Esophagus muscularis mucosa (tissue), 4 donors: Measurements from ENCODE around the gene OR52H1. TPM values are rescaled to one million over a fixed set of nuclear protein-coding genes. Genes with fewer than 3 reads are reported as not detected.

ENCODE experiments used
- DNase-seq: peaks from one replicate; pipeline ENCODE4 v3.0.0-alpha.2; 2017; ENCODE audit errors: extremely low spot score
- H3K27ac ChIP-seq, 4 donors: fragments of 200-600 bp; sonication (generic); replicated peaks in 1 of 4; 1 replicate in 3 of 4; 2 replicates in 1 of 4; pipeline ENCODE4 v1.5.1; 2016 to 2019; ENCODE audit warnings: mild to moderate bottlenecking in 1 of 4
- H3K27me3 ChIP-seq, 4 donors: fragments of 200-600 bp; sonication (generic); one replicate each; pipeline versions ENCODE4 v1.5.1 to v1.6.0; 2016 to 2019
- H3K36me3 ChIP-seq, 4 donors: fragments of 200-600 bp; sonication (generic); one replicate each; pipeline ENCODE4 v1.5.1; 2016 to 2019
- H3K4me1 ChIP-seq, 4 donors: fragments of 200-600 bp; sonication (generic); one replicate each; pipeline ENCODE4 v1.5.1; 2016 to 2019
- H3K4me3 ChIP-seq, 4 donors: fragments of 200-600 bp; sonication (generic); 1 replicate in 2 of 4; 2 replicates in 2 of 4; pipeline ENCODE4 v1.5.1; 2016 to 2019; ENCODE audit warnings: mild to moderate bottlenecking in 4 of 4, moderate library complexity in 1 of 4
- H3K9me3 ChIP-seq, 4 donors: fragments of 200-600 bp; sonication (generic); 1 replicate in 3 of 4; 2 replicates in 1 of 4; pipeline ENCODE4 v1.5.1; 2016 to 2019
- EP300 ChIP-seq: sonication (generic); formaldehyde crosslinking; IDR thresholded peaks from one replicate; pipeline ENCODE4 v1.6.1; 2017; ENCODE audit warnings: antibody characterized with exemption
- POLR2A ChIP-seq: fragments of 450-650 bp; IDR thresholded peaks from one replicate; pipeline ENCODE4 v1.6.1; 2017; ENCODE audit warnings: antibody characterized with exemption, moderate library complexity, mild to moderate bottlenecking, low read depth
- POLR2AphosphoS5 ChIP-seq, 2 donors: sonication (generic); formaldehyde crosslinking; IDR thresholded peaks; one replicate each; pipeline ENCODE4 v1.6.1; 2017; ENCODE audit warnings: antibody characterized with exemption in 2 of 2
- WGBS: methylation state at CpG from one replicate; pipeline ENCODE4 v1.1.5; 2018; 5-methylcytosine and 5-hydroxymethylcytosine counted together
- intact Hi-C: fragments of 100-400 bp; cut with DNase I; formaldehyde crosslinking; loops from one replicate; pipeline ENCODE4 v1.15.1; 2023
- total RNA-seq, 4 donors: library from RNA; depleted of rRNA; stranded (reverse); fragments of >200 nt; gene quantifications; one replicate each; pipeline versions ENCODE4 v1.1.0 to v1.2.1, GENCODE V29; 2016
- TF ChIP-seq, protein P1 (sequence below), 3 experiments: fragments of 200-600 bp in 2 of 3; fragments of 450-650 bp in 1 of 3; sonication (generic) in 2 of 3; IDR thresholded peaks; one replicate each; pipeline ENCODE4 v1.5.1; 2017 to 2019; ENCODE audit warnings: antibody characterized with exemption in 3 of 3, mild to moderate bottlenecking in 2 of 3, moderate library complexity in 1 of 3

OR52H1 gene
- total RNA-seq, 4 donors from 2014 or later: not detected

GRCh38 chr11:5516599-5516998 lies 31.7 kb downstream of the OR52H1 start, which contains the start of gene UBQLNL:
TSS of gene UBQLNL (minus strand) at chr11:5516699. CDS start at chr11:5516441, 258 bp downstream.
- Histone ChIP-seq H3K9me3 (no peaks in the 10 kb centered on the region), H3K36me3 (no peaks in the 10 kb centered on the region), H3K27me3 (no peaks in the 10 kb centered on the region), H3K4me1 (no peaks in the 10 kb centered on the region), H3K27ac (no peak within 1 kb of the TSS), H3K4me3 (no peak within 1 kb of the TSS)
- intact Hi-C loops: no loop called here
- TF ChIP-seq, protein P1, sequence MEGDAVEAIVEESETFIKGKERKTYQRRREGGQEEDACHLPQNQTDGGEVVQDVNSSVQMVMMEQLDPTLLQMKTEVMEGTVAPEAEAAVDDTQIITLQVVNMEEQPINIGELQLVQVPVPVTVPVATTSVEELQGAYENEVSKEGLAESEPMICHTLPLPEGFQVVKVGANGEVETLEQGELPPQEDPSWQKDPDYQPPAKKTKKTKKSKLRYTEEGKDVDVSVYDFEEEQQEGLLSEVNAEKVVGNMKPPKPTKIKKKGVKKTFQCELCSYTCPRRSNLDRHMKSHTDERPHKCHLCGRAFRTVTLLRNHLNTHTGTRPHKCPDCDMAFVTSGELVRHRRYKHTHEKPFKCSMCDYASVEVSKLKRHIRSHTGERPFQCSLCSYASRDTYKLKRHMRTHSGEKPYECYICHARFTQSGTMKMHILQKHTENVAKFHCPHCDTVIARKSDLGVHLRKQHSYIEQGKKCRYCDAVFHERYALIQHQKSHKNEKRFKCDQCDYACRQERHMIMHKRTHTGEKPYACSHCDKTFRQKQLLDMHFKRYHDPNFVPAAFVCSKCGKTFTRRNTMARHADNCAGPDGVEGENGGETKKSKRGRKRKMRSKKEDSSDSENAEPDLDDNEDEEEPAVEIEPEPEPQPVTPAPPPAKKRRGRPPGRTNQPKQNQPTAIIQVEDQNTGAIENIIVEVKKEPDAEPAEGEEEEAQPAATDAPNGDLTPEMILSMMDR (IDR thresholded peaks at IDR 0.05): no peak
- TF ChIP-seq POLR2AphosphoS5 (IDR thresholded peaks at IDR 0.05) (no peak), EP300 (no peak), POLR2A (no peak)
- WGBS: 87% methylated on average over 2 of the region's 2 CpGs
- no peak for DNase-seq

DNA sequence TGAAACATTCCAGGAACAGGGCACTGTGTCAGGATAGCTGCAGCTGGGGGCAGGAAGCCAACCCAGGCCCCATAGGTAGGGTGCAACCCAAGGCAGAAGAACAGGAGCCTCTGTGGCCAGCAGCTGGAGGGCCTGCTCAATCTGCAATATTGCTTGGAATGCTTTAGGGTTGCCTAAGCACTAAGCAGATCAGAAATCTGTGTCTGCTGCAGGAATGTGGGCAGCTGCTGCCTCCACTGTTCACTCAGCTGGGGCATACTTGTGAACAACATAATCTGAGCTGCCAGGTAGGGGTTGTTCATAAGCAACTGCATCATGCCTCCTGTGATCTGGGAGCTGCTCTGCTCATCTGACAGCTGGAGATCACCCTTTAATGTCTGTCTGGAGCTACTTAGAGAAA lies 33.5 kb downstream of the OR52H1 start:
- Histone ChIP-seq H3K4me3 (no peak overlapping the region), H3K9me3 (no peaks in the 10 kb centered on the region), H3K36me3 (no peaks in the 10 kb centered on the region), H3K4me1 (no peaks in the 10 kb centered on the region), H3K27me3 (no peaks in the 10 kb centered on the region), H3K27ac (no peak overlapping the region)
- peak; percentile 88 for DNase-seq
- TF ChIP-seq EP300 (no peak), POLR2AphosphoS5 (IDR thresholded peaks at IDR 0.05) (no peak), POLR2A (no peak)
- TF ChIP-seq, protein P1 (IDR thresholded peaks at IDR 0.05): no peak
- intact Hi-C loops: no loop called here

- Histone ChIP-seq H3K9me3 (no peaks in the 10 kb centered on the region), H3K36me3 (no peaks in the 10 kb centered on the region), H3K27me3 (no peaks in the 10 kb centered on the region), H3K4me1 (no peaks in the 10 kb centered on the region), H3K27ac (no peak within 1 kb of the TSS), H3K4me3 (no peak within 1 kb of the TSS)
- no peak for DNase-seq
- intact Hi-C loops: no loop called here
- TF ChIP-seq EP300: no peak
- no peak for TF ChIP-seq POLR2A
- TF ChIP-seq, protein P1 (IDR thresholded peaks at IDR 0.05): no peak
- TF ChIP-seq POLR2AphosphoS5 (IDR thresholded peaks at IDR 0.05): no peak
- 74% methylated on average over 4 of the region's 4 CpGs for WGBS
Observed at GRCh38 chr11:5509803-5510202, 38.5 kb downstream of the OR52H1 start, which contains the start of gene UBQLN3. TSS of gene UBQLN3 (minus strand) at chr11:5509957. CDS start at chr11:5509558, 399 bp downstream.

DNA sequence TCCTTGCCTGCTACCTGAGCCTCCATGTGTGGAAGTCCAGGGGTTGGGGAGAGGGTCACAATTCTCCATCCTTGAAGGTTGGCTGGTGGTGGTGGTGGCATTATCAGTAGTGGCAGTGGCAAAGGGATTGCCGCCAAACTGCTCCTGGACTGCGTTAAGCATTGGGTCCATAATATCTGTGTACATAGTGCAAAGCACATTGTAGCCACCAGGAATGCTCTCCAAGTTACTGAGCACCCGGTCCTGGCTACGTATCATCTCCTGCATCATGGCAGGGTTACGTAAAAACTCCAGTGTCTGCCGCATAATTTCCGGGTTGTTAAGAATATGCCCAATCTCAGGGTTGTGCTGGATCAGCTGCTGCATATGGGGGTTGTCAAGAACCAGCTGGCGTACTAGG lies 39.7 kb downstream of the OR52H1 start:
- DNase-seq: no peak
- Histone ChIP-seq H3K27ac (no peak overlapping the region), H3K4me3 (no peak overlapping the region), H3K4me1 (no peaks in the 10 kb centered on the region), H3K9me3 (no peaks in the 10 kb centered on the region), H3K27me3 (no peaks in the 10 kb centered on the region), H3K36me3 (no peaks in the 10 kb centered on the region)
- intact Hi-C loops: no loop called here
- WGBS: 95% methylated on average over 6 of the region's 8 CpGs
- TF ChIP-seq POLR2AphosphoS5 (IDR thresholded peaks at IDR 0.05) (no peak), EP300 (no peak), POLR2A (no peak)
- TF ChIP-seq, protein P1 (IDR thresholded peaks at IDR 0.05): no peak

DNA sequence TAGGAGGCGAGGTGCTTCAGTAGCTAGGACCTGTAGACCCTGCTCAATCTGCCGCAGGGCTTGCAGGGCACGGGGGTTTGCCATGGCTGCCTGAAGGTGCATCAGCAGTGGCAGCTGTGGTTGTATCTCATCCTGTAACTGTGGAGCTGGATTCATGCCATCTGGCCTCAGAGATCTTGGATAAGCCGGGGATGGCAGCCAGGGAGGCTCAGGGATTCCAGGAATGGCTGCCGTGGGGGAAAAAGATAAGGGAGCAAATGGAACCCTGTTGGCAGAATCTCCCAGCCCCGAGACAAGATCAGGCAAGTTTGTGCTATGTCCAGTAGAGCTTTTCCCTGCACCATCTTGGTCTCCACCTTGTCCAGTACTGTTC lies 40.4 kb downstream of the OR52H1 start:
- TF ChIP-seq POLR2AphosphoS5 (IDR thresholded peaks at IDR 0.05): no peak
- TF ChIP-seq, protein P1 (IDR thresholded peaks at IDR 0.05): no peak
- TF ChIP-seq EP300: no peak
- TF ChIP-seq POLR2A: no peak
- 51% methylated on average over 4 of the region's 6 CpGs for whole genome bisulfite sequencing
- Histone ChIP-seq H3K36me3 (no peaks in the 10 kb centered on the region), H3K9me3 (no peaks in the 10 kb centered on the region), H3K4me1 (no peaks in the 10 kb centered on the region), H3K27ac (no peak overlapping the region), H3K27me3 (no peaks in the 10 kb centered on the region), H3K4me3 (no peak overlapping the region)
- intact Hi-C loops: no loop called here
- no peak for DNase-seq
